Heart right ventricle (tissue), 16 donors: ENCODE data around the gene MYPN. TPM values are rescaled to one million over a fixed set of nuclear protein-coding genes. Genes with fewer than 3 reads are reported as not detected.
A peak's percentile ranks its signal among the peaks of the same experiment; 100 is the strongest.

Experiments used
- ATAC-seq, 8 donors: fragments of 200-7000 bp; cut with Tn5 transposase; one replicate each; pipeline ENCODE4 v1.9.1; 2020; ENCODE audit warnings: mild to moderate bottlenecking in 8 of 8, moderate library complexity in 8 of 8, moderate number of reproducible peaks in 1 of 8
- DNase-seq, 2 donors: peaks; one replicate each; pipeline ENCODE4 v3.0.0-alpha.2; 2020
- H3K27ac ChIP-seq, 10 donors: fragments of 200-600 bp; sonication (generic) in 2 of 10; one replicate each; pipeline versions ENCODE4 v1.5.0 to v1.8.0; 2020 to 2022; ENCODE audit warnings: mild to moderate bottlenecking in 3 of 10
- H3K27me3 ChIP-seq, 7 donors: fragments of 200-600 bp; one replicate each; pipeline ENCODE4 v1.8.0; 2021 to 2022; ENCODE audit warnings: mild to moderate bottlenecking in 2 of 7
- H3K36me3 ChIP-seq, 9 donors: fragments of 200-600 bp; sonication (generic) in 1 of 9; one replicate each; pipeline versions ENCODE4 v1.5.0 to v1.8.0; 2020 to 2022; ENCODE audit warnings: mild to moderate bottlenecking in 2 of 9
- H3K4me1 ChIP-seq, 9 donors: fragments of 200-600 bp; sonication (generic) in 1 of 9; one replicate each; pipeline versions ENCODE4 v1.5.0 to v1.8.0; 2020 to 2022; ENCODE audit warnings: mild to moderate bottlenecking in 4 of 9
- H3K4me3 ChIP-seq, 10 donors: fragments of 200-600 bp; sonication (generic) in 2 of 10; one replicate each; pipeline versions ENCODE4 v1.5.0 to v1.8.0; 2020 to 2022; ENCODE audit warnings: mild to moderate bottlenecking in 7 of 10, moderate library complexity in 2 of 10
- H3K9me3 ChIP-seq, 11 donors: fragments of 200-600 bp in 10 of 11; sonication (generic) in 2 of 11; one replicate each; pipeline versions ENCODE4 v1.5.0 to v1.8.0; 2013 to 2022; ENCODE audit warnings: mild to moderate bottlenecking in 2 of 11, control low read depth in 1 of 11, moderate library complexity in 1 of 11
- WGBS, 2 donors: extraction: QIAGEN DNeasy Blood & Tissue Kit; methylation state at CpG; one replicate each; pipeline ENCODE4 v1.1.7; 2013; ENCODE audit warnings: inconsistent platforms in 1 of 2; 5-methylcytosine and 5-hydroxymethylcytosine counted together
- intact Hi-C, 10 donors: fragments of 100-400 bp; cut with DNase I; formaldehyde crosslinking; loops; one replicate each; pipeline versions ENCODE4 v1.11.1 to v1.14.2; 2022
- long read RNA-seq, 3 donors: library from polyadenylated mRNA; unstranded; transcript quantifications; one replicate each; pipeline ENCODE4 v2.0.0, GENCODE V29; 2020 to 2021
- polyA plus RNA-seq, 2 donors: library from polyadenylated mRNA; stranded (reverse); fragments of 200-250 nt; gene quantifications; one replicate each; pipeline ENCODE4 v1.2.3, GENCODE V29; 2013
- total RNA-seq, 10 donors: library from RNA; stranded (reverse); fragmentation: NEBNext Ultra II Directional in 3 of 10; extraction: Animal tissue kit (Norgen Biotek cat#: 25700) in 3 of 10; gene quantifications; one replicate each; pipeline versions ENCODE4 v1.2.1 to v1.2.4, GENCODE V29; 2021 to 2023
- TF ChIP-seq, protein P1 (sequence below), 9 donors: fragments of 200-600 bp; sonication (generic) in 2 of 9; IDR thresholded peaks; one replicate each; pipeline versions ENCODE4 v1.5.0 to v1.8.0; 2021 to 2022; ENCODE audit warnings: antibody characterized with exemption in 9 of 9, mild to moderate bottlenecking in 5 of 9, moderate library complexity in 1 of 9
- donor health status: Arrhythmogenic right ventricular cardiomyopathy.
- donor health status: ischemic (EF 13 %, LVEDD 7.1; RV severe dilation, severe dysfunction).
- donor health status: healthy with polysubstance abuse.
- donor health status: DM: no; HTN: yes; CAD: no.
- donor health status: DM: no; HTN: no; CAD: no.
- donor health status: ischemic (EF 25% LVEDD 6.9; RV normal size, moderate dysfunction).
- donor health status: ischemic (EF 25% LVEDD 5.7; RV mildly dilated, moderate dysfunction).
- donor health status: healthy.
- donor health status: DM: yes; HTN: yes; CAD: no.
- donor health status: Ischemic cardiomyopathy.
- donor health status: ischemic (EF 35%, LVEDD 5.7; RV mildly dilated, moderate dysfunction).
- donor health status: nonischemic (EF 11% LVEDD 7.7; RV severe dilation, severe dysfunction).
- donor health status: DM: yes; HTN: yes; CAD: no.
- donor health status: PGD.
- donor health status: ischemic (EF 29% LVEDD 5.4; RV normal size, mild dysfunction).
- donor health status: nonischemic (EF 23%, LVEDD 6.1; RV moderate dilation, normal function).

The MYPN gene, protein sequence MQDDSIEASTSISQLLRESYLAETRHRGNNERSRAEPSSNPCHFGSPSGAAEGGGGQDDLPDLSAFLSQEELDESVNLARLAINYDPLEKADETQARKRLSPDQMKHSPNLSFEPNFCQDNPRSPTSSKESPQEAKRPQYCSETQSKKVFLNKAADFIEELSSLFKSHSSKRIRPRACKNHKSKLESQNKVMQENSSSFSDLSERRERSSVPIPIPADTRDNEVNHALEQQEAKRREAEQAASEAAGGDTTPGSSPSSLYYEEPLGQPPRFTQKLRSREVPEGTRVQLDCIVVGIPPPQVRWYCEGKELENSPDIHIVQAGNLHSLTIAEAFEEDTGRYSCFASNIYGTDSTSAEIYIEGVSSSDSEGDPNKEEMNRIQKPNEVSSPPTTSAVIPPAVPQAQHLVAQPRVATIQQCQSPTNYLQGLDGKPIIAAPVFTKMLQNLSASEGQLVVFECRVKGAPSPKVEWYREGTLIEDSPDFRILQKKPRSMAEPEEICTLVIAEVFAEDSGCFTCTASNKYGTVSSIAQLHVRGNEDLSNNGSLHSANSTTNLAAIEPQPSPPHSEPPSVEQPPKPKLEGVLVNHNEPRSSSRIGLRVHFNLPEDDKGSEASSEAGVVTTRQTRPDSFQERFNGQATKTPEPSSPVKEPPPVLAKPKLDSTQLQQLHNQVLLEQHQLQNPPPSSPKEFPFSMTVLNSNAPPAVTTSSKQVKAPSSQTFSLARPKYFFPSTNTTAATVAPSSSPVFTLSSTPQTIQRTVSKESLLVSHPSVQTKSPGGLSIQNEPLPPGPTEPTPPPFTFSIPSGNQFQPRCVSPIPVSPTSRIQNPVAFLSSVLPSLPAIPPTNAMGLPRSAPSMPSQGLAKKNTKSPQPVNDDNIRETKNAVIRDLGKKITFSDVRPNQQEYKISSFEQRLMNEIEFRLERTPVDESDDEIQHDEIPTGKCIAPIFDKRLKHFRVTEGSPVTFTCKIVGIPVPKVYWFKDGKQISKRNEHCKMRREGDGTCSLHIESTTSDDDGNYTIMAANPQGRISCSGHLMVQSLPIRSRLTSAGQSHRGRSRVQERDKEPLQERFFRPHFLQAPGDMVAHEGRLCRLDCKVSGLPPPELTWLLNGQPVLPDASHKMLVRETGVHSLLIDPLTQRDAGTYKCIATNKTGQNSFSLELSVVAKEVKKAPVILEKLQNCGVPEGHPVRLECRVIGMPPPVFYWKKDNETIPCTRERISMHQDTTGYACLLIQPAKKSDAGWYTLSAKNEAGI (N-terminal part only)
- total RNA-seq (100 to 1,000 TPM in 8 of 10 donors, 10 to 100 TPM in 2; 86.5 to 302 (median 175) TPM), polyA plus RNA-seq (10 to 100 TPM; 27.1 to 67.2 TPM)
- long read RNA-seq, donor 1, partial matches to known transcripts: 34 of 41 reads
- long read RNA-seq, donor 1, other reads (novel, unspliced or antisense): 6 of 41 reads
- long read RNA-seq, donor 2, partial matches to known transcripts: 83 of 86 reads
- long read RNA-seq, donor 2, other reads (novel, unspliced or antisense): 3 of 86 reads
- long read RNA-seq, donor 3, full-length matches to known transcripts: 3 of 380 reads
- long read RNA-seq, donor 3, partial matches to known transcripts: 350 of 380 reads
- long read RNA-seq, donor 3, other reads (novel, unspliced or antisense): 27 of 380 reads

DNA sequence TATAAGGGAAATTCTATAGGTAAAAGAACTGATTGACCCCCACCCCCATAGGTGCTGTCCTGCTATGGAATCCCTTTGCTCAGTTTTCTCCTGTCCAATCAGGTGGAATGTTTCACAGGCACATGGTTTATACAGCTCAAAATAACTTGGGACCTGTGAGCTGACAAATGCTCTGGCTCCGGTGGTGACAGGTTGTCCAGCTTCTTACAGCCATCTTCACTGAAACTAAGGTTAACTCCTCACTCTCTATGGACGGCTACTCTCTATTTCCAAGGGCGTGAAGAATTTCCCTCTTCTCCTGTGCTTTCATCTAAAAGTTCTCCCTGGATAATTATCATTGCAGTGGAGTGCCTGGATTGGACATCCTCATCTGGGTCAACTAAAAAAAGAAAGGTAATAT, at the start of gene MYPN:
MYPN (plus strand) TSS at position 158 of the 400 bp plus-strand sequence. CDS start 11,951 bp downstream, outside the sequence.
- H3K27me3 ChIP-seq: no peaks in the 10 kb centered on the region
- 20 to 45% methylated on average over 3 of the region's 3 CpGs for WGBS, 2 donors
- H3K27ac ChIP-seq: peak within 1 kb of the TSS; percentile 8 to 89 (median 76)
- peak within 1 kb of the TSS; percentile 19 to 58 (median 43) for H3K4me3 ChIP-seq
- no peaks in the 10 kb centered on the region for H3K36me3 ChIP-seq
- H3K4me1 ChIP-seq: peaks cover 0 to 18% (median 0%) of the 10 kb centered on the region in 9 donors
- H3K9me3 ChIP-seq: no peaks in the 10 kb centered on the region
- DNase-seq (peak in 1 of 2 donors; percentile 48), ATAC-seq (peak; percentile 83 to 94 (median 89))
- TF ChIP-seq, protein P1, sequence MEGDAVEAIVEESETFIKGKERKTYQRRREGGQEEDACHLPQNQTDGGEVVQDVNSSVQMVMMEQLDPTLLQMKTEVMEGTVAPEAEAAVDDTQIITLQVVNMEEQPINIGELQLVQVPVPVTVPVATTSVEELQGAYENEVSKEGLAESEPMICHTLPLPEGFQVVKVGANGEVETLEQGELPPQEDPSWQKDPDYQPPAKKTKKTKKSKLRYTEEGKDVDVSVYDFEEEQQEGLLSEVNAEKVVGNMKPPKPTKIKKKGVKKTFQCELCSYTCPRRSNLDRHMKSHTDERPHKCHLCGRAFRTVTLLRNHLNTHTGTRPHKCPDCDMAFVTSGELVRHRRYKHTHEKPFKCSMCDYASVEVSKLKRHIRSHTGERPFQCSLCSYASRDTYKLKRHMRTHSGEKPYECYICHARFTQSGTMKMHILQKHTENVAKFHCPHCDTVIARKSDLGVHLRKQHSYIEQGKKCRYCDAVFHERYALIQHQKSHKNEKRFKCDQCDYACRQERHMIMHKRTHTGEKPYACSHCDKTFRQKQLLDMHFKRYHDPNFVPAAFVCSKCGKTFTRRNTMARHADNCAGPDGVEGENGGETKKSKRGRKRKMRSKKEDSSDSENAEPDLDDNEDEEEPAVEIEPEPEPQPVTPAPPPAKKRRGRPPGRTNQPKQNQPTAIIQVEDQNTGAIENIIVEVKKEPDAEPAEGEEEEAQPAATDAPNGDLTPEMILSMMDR (IDR thresholded peaks at IDR 0.05): no peak
- intact Hi-C loops: no loop called here

DNA sequence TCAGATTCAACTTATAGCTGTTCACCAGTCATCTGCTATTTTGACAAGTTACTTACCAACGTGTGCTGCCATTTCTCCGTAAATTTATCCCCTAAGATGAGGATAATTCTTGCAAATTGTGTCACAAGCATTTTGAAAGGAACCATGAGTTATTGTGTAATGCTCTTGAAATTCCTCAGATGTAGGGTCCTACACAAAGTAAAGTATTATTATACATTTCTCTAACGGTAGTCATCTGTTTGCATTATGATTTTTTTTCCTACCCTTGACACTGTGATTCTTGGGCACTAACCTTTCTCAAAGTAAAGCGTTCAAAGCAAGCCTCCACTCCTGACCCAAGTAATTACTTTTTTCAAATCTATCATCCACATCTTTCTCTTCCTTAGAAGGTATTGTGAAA, 42.3 kb upstream of the MYPN start:
- Histone ChIP-seq H3K9me3 (no peaks in the 10 kb centered on the region), H3K27ac (no peak overlapping the region), H3K36me3 (peaks cover 0 to 63% (median 3%) of the 10 kb centered on the region in 9 donors), H3K4me3 (no peak overlapping the region), H3K27me3 (no peaks in the 10 kb centered on the region), H3K4me1 (peaks cover 0 to 25% (median 14%) of the 10 kb centered on the region in 9 donors)
- TF ChIP-seq, protein P1 (IDR thresholded peaks at IDR 0.05): no peak
- DNase-seq: no peak
- no peak for ATAC-seq
- WGBS, 2 donors: 65 to 76% methylated on average over 4 of the region's 4 CpGs
- intact Hi-C loops: loop anchor here in 1 of 10 donors (10.0 kb wide), 1 partner anchor 172 kb away; no protein-coding TSS in a partner anchor

DNA sequence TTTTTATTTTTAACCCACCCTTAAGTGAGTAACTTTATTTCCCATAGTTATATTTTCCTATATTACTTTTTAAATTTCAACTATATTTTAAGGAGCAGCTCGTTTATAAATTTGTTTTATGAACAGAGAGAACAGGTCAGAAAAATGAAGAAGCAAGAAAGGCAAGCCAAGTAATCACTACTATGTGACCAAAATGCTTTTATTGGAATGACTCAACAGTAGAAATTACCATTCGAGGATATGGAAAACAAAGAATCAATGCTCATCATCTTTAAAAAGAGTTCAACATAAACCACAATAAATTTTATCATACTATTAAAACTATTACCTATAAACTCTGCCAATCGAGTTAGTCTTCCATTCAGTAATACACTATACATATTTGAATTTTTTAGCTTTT, 41.8 kb upstream of the MYPN start:
- 85 to 90% methylated on average over 3 of the region's 3 CpGs for WGBS, 2 donors
- H3K27ac ChIP-seq: no peak overlapping the region
- H3K9me3 ChIP-seq: no peaks in the 10 kb centered on the region
- TF ChIP-seq, protein P1 (IDR thresholded peaks at IDR 0.05): no peak
- intact Hi-C loops: loop anchor here in 1 of 10 donors (10.0 kb wide), 1 partner anchor 173 kb away; no protein-coding TSS in a partner anchor
- DNase-seq (no peak), ATAC-seq (no peak)
- H3K36me3 ChIP-seq: peaks cover 0 to 67% (median 3%) of the 10 kb centered on the region in 9 donors
- no peak overlapping the region for H3K4me3 ChIP-seq
- H3K4me1 ChIP-seq: peaks cover 0 to 30% (median 18%) of the 10 kb centered on the region in 9 donors
- no peaks in the 10 kb centered on the region for H3K27me3 ChIP-seq
